Epithelial cell of esophagus (primary cell): ENCODE data around the gene DHRS3.
"Not testable (repeated sequence)": the region's sequence is repeated elsewhere in the genome, so short reads cannot be mapped to it uniquely, and the experiment has no call there.

Source experiments
- DNase-seq: peaks from one replicate; pipeline ENCODE4 v3.0.0; 2010; ENCODE audit warnings: low read depth
- H3K4me3 ChIP-seq: 2 replicates; pipeline ENCODE4 v1.5.1; 2011; ENCODE audit warnings: mild to moderate bottlenecking, low read length, control low read depth
- TF ChIP-seq, protein P1 (sequence below): IDR thresholded peaks from 2 replicates; pipeline ENCODE4 v1.5.1; 2011; ENCODE audit warnings: low read depth, mild to moderate bottlenecking, low read length, control low read depth, inconsistent platforms; ENCODE audit not compliant: insufficient read depth; ENCODE audit errors: missing control alignments

Gene DHRS3

DNA sequence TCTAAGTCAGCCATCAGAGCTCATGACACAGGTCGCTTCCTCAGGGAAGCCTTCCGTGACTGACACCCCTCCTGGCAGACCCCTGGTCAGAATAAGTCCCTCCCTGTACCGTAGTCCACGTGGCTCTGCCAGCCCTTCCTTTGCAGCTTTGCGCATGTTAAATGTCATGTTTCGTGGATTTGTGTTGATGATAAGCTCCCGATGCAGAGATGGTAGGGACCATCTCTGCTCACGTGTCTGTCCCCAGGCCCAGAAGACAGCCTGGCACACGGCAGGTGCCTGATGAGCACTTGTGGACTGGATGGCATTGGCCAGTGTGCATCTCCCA, 75.9 kb downstream of the DHRS3 start:
- no peak overlapping the region for H3K4me3 ChIP-seq
- no peak for DNase-seq
- TF ChIP-seq, protein P1, sequence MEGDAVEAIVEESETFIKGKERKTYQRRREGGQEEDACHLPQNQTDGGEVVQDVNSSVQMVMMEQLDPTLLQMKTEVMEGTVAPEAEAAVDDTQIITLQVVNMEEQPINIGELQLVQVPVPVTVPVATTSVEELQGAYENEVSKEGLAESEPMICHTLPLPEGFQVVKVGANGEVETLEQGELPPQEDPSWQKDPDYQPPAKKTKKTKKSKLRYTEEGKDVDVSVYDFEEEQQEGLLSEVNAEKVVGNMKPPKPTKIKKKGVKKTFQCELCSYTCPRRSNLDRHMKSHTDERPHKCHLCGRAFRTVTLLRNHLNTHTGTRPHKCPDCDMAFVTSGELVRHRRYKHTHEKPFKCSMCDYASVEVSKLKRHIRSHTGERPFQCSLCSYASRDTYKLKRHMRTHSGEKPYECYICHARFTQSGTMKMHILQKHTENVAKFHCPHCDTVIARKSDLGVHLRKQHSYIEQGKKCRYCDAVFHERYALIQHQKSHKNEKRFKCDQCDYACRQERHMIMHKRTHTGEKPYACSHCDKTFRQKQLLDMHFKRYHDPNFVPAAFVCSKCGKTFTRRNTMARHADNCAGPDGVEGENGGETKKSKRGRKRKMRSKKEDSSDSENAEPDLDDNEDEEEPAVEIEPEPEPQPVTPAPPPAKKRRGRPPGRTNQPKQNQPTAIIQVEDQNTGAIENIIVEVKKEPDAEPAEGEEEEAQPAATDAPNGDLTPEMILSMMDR = no peak

DNA sequence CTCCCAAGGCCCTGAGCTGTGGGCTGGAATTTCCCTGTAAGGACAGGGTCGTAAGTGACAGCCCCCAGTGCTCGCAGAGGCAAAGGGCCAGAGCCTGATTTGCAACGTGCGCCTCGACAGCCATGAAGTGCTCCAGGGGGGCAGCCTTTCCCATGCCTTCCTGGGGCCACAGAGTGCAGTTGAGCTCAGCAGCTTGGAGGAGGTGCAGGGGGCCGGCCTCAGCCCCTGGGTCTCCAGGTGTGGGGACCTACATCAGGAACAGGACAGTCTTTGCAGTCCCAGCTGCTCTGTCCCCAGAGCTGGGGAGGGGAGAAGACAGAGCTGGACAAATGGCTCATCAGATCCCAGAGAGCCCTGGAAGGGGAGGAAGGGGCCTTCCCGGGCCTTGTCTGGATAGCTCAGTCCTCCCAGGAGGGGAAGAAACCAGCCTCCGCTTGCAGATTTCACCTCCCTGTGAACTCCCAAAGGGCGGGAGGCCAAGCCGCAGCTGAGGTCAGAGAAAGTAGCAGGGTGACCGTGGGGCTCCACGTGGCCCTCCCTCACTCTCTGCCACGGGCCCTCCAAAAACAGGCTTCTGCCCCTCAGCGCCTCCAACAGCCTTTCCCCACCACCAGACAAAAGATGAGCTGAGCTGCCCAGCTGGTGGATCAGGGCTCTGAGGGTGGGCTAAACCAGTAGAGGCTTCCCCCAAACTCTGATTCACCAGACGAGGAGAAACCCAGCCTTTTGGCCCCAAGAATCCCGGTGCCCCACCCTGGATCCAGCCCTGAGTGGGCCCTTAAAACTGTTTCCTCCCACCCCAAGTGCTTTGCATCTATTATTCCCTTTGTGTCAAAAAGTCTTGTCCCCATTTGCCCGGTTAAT, 76.5 kb downstream of the DHRS3 start:
- DNase-seq = no peak
- TF ChIP-seq, protein P1 = no peak
- H3K4me3 ChIP-seq = no peak overlapping the region

DNA sequence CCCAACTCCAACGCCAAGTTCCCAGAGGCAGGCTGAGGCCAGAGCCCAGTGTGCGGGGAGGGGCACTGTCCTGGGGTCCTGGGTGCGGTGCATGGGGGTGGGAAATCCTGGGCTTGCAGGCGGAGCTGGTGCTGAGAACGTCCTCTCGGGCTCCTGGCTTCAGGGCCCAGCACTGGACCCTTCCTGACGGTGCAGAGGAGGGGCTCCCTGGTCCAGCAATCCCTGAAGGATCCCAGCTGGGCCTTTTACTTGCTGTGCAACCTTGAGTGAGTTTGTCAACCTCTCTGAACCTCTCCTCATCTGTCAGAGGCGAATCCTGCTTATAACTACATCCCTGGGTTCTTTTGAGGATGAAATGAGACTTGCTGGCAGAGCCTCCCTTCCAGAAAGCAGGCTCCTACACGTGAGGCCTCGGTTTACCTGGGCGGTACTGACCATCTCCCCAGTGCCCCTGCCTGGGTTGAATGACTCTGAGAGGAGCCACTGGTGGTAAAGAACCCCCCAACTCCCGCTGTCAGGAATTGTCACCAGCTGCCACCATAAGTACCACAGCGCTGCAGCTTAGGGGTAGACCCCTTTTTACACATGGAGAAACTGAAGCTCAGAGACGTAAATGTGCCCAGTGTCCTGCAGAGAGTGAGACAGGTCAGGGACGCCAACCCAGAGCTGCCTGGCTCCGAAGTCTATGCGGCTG, 77.3 kb downstream of the DHRS3 start:
- DNase-seq = no peak
- no peak overlapping the region for H3K4me3 ChIP-seq
- TF ChIP-seq, protein P1 = no peak

DNA sequence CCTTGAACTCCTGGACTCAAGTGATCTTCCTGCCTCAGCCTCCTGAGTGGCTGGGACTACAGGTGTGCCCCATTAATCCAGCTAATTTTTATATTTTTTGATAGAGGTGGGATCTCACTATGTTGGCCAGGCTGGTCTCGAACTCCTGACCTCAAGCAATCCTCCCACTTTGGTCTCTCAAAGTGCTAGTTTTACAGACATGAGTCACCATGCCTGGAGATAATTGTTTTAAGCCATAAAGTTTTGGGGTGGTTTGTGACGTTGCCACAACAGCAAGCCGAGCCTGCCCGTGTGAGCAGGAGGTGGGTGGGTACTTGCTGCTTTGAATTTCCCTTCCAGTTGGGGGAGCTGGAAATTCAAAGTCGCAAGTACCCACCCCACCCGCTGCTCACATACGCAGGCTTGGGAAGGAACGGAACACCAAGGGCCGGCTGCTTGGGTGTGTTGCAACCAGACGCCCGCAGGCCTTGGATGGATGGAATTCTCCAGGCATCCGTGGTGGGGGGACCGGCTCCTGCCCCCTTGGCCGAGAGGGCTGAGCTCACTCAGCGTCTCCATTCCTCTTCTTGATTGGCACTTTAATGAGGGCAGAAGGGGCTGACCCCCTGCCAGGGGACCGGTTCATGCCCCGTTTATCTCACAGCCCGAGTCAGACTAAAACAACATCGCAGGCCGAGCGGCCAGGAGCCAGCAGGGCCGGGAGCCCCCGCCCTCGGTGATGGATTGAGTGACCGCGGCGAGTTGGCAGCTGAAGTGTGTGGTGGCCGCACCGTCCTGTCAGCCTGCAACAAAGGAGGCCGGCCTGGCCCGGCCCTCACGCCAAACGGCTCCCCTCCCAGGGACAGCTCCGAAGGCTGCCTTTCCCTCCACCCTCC, 78.1 kb downstream of the DHRS3 start:
- H3K4me3 ChIP-seq = no peak overlapping the region
- DNase-seq = peak; percentile 15
- TF ChIP-seq, protein P1 = no peak

DNA sequence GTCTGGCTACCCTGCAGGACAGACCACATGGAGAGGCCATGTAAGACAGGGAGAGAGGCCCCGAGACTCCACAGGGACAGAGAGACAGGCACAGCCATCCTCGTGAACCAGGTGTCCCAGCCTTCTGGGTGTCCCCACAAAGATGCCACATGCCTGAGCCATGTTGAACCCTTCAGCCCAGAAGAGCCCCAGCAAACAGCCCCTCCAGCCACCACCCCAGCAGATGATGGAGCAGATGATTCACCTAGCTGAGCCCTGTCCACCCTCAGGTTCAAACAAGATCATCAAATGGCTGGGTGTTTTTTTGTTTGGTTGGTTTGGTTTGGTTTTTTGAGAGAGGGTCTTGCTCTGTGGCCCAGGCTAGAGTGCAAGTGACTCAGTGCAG, 78.7 kb downstream of the DHRS3 start:
- TF ChIP-seq, protein P1 = no peak
- no peak overlapping the region for H3K4me3 ChIP-seq
- no peak for DNase-seq

DNA sequence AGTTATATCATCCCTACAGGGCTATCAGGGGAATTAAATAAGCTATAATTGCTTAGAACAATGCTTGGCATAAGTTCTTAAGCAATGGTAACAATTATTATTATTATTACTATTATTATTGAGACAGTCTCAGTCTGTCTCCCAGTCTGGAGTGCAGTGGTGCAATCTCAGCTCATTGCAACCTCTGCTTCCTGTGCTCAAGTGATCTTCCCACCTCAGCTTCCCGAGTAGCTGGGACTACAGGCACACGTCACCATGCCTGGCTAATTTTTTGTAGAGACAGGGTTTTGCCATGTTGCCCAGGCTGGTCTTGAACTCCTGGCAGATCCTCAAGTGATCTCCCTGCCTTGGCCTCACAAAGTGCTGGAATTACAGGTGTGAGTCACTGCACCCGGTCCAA, 79.5 kb downstream of the DHRS3 start:
- not testable (repeated sequence) for H3K4me3 ChIP-seq, DNase-seq

DNA sequence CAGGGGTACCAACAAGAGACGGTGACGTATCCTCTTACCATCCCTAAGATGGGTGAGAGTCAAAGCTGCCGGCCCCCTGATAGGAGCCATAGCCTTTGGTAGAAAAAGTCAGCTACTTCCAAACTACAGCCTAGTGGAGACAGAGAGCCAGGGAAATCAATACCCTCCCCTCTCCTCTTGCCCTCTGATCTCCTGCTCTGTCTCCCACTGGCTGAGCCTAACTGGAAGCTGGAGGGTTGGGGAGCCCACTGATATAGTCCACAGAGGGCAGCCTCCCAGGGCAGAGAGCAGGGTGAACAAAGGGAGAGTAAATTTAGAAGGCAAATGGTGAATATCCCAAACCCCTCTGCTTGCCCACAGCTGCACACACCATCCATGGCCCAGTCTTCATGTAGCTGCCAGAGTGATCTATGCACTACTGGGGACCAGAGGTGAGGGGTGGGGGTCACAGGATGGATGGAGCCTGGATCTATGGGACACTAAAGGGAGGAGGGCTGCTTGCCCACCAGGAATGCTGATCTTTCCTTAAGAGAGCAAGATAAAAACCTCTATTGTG, 80.0 kb downstream of the DHRS3 start:
- TF ChIP-seq, protein P1 = no peak
- DNase-seq = no peak
- H3K4me3 ChIP-seq = no peak overlapping the region
